Measurements from ENCODE around the gene RAB37. TPM values are rescaled to one million over a fixed set of nuclear protein-coding genes. Genes with fewer than 3 reads are reported as not detected.

Gene RAB37
- total RNA-seq, 1 experiment from 2014 or later = 8.9 TPM

GRCh38 chr17:74749279-74750038 lies 12.4 kb downstream of the RAB37 start:
- no peak overlapping the region; the same call in 1 of the 2 replicates for H3K27ac Mint-ChIP-seq

More at GRCh38 chr17:74749279-74750038, 12.4 kb downstream of the RAB37 start:
- DNase-seq (ENCODE audit: low spot score) = no peak
- Mint-ChIP-seq H3K4me1 (peaks cover 63% of the 10 kb centered on the region), H3K36me3 (peaks cover 8% of the 10 kb centered on the region), H3K9me3 (no peaks in the 10 kb centered on the region), H3K4me3 (peak overlapping the region; percentile 92), H3K27me3 (ENCODE audit: low read depth) (peaks cover 3% of the 10 kb centered on the region; the same call in 1 of the 2 replicates)
- TF ChIP-seq SOX15 (CRISPR knock-in tag; IDR thresholded peaks at IDR 0.05) (no peak), ATF3 (CRISPR knock-in tag; conservative IDR thresholded peaks at IDR 0.05) (0 out of 2 replicates have a peak, but pooled peaks have one; percentile 8), NFE2L1 (CRISPR knock-in tag; IDR thresholded peaks at IDR 0.05) (0 out of 2 replicates have a peak, but pooled peaks have one; percentile 18), MAX (CRISPR knock-in tag; IDR thresholded peaks at IDR 0.05) (0 out of 2 replicates have a peak, but pooled peaks have one; percentile 5), PREB (CRISPR knock-in tag; IDR thresholded peaks at IDR 0.05; ENCODE audit: borderline replicate concordance) (no peak; the same call in 1 of the 2 replicates), ESRRA (CRISPR knock-in tag; IDR thresholded peaks at IDR 0.05; ENCODE audit: borderline replicate concordance) (0 out of 2 replicates have a peak, but pooled peaks have one; percentile 25), NR3C1 (CRISPR knock-in tag; conservative IDR thresholded peaks at IDR 0.05; ENCODE audit: low read depth) (no peak), USF2 (CRISPR knock-in tag; IDR thresholded peaks at IDR 0.05) (no peak), CBFB (CRISPR knock-in tag; IDR thresholded peaks at IDR 0.05; ENCODE audit: low read depth) (0 out of 2 replicates have a peak, but pooled peaks have one; percentile 69), ZNF512 (CRISPR knock-in tag; IDR thresholded peaks at IDR 0.05; ENCODE audit: borderline replicate concordance) (no peak), ARID4B (CRISPR knock-in tag; IDR thresholded peaks at IDR 0.05; ENCODE audit: borderline replicate concordance) (0 out of 2 replicates have a peak, but pooled peaks have one; percentile 26)
- ChIA-PET CTCF (interaction anchor here (0.6 to 3.7 kb wide), 21 partner anchors 8 to 331 kb away, joined by 3 to 35 read pairs (median 4); partner anchors contain the start of genes NAT9 and RAB37), POLR2A (interaction anchor here (0.6 to 1.4 kb wide), 4 partner anchors 10 to 158 kb away, joined by 5 to 11 read pairs (median 7); partner anchors contain the start of genes CD300LD and NAT9)
- ATAC-seq = no peak

Data from WTC11 (cell line).